GM12872 (cell line): ENCODE results near the gene KRT13.

Experiments used
- CTCF ChIP-seq: IDR thresholded peaks from 3 replicates; pipeline ENCODE4 v1.5.1; 2011; ENCODE audit warnings: low read depth, mild to moderate bottlenecking, low read length, moderate library complexity; ENCODE audit not compliant: insufficient read depth

The KRT13 gene

DNA sequence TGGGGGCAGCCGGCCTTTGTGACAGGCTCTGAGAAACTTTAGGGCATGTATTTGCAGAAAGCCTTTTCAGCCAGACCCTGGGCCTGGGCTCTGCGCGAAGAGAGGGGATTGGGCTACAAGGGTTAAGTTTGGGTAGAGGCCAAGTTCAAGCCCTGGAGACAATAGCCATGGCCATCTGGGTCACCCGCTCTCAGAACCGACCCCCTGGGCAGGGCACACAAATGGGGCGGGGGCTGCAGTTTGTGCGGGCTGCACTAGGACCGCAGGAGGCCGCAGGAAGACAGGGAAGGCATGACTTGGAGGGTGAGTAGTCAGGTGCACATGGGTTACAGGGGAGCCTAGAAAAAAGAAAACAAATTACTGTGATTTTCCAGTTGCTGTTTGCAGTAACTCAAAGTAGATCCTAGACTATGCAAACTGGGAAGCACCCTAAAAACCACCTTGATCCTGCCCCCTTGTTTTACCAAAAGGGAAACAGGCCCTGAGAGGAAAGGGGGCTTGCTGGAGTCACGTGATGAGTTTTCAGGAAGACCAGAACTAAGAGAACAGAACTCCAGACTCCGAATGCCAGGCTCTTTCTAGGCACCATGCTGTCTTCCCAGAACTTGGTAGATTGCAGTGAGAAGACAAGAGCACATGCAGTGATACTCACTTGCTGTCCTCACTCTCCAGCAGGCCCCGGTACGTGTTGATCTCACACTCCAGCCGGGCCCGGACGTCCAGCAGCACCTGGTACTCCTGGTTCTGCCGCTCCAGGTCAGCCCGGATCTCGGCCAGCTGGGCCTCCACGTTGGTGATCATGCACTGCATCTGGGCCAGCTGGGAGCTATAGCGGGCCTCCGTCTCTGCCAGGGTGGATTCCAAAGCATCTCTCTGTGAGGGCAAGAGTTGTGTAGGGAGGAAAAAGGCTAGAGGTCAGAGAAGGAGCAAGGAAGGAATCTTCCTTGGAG is 28.3 kb downstream of the KRT13 start:
- no peak for TF ChIP-seq CTCF

GRCh38 chr17:41475421-41475820 is 30.0 kb downstream of the KRT13 start:
- TF ChIP-seq CTCF = no peak

DNA sequence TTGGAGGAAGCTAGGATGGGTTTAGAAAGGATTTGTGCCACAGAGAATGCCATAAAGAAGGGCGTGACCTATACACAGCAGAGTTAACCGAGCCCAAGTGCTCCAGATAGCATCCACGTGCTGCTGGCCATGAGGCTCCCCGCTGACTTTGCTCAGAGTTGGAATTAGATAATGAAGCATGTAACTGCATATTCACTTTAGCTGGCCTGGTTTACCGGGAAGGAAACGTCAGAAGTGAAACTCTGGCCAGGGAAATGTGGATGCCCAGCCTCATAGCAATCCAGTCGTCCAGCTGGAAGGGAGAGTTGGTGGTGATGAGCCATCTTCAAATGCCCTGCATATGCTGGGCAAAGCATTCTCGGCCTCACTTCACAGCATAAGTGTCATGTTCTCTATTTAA is 30.5 kb downstream of the KRT13 start:
- no peak for TF ChIP-seq CTCF

- TF ChIP-seq CTCF = no peak
Measured at GRCh38 chr17:41468346-41468745, 37.1 kb downstream of the KRT13 start.

- TF ChIP-seq CTCF = no peak
Measured at GRCh38 chr17:41467561-41467960, 37.9 kb downstream of the KRT13 start.

DNA sequence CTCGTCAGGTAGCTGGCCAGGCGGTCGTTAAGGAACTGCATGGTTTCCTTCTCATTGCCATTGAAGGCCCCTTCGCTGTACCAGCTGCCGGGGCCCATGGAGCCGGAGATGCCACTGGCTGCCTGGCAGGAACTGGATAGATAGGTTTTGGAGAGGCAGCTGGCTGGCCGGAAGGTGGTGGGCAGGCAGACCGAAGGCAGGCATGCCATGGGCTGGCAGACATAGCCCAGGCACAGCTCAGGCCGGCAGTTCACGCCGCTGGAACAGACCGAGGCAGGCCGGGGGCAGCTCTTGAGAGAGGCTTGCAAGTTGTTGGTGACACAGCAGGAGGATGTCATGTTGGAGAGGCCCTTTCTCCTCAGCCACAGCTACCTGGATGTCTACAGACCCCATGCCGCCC is 38.4 kb downstream of the KRT13 start, which contains the start of gene KRT32:
Gene KRT32, minus strand, starts transcription at position 399 of the 400 bp plus-strand sequence. Its CDS starts 61 bp downstream, at position 338.
- no peak for TF ChIP-seq CTCF

GRCh38 chr17:41464682-41465081 is 40.7 kb downstream of the KRT13 start:
- no peak for TF ChIP-seq CTCF
